Epithelial cell of esophagus (primary cell): ENCODE data around the gene APP.
A peak's percentile ranks its signal among the peaks of the same experiment; 100 is the strongest.

ENCODE experiments used
- DNase-seq: peaks from one replicate; pipeline ENCODE4 v3.0.0; 2010; ENCODE audit warnings: low read depth
- H3K4me3 ChIP-seq: 2 replicates; pipeline ENCODE4 v1.5.1; 2011; ENCODE audit warnings: mild to moderate bottlenecking, low read length, control low read depth
- TF ChIP-seq, protein P1 (sequence below): IDR thresholded peaks from 2 replicates; pipeline ENCODE4 v1.5.1; 2011; ENCODE audit warnings: low read depth, mild to moderate bottlenecking, low read length, control low read depth, inconsistent platforms; ENCODE audit not compliant: insufficient read depth; ENCODE audit errors: missing control alignments

APP gene

GRCh38 chr21:26106562-26106961 is 64.0 kb downstream of the APP start:
- no peak overlapping the region for H3K4me3 ChIP-seq
- DNase-seq: no peak
- TF ChIP-seq, protein P1, sequence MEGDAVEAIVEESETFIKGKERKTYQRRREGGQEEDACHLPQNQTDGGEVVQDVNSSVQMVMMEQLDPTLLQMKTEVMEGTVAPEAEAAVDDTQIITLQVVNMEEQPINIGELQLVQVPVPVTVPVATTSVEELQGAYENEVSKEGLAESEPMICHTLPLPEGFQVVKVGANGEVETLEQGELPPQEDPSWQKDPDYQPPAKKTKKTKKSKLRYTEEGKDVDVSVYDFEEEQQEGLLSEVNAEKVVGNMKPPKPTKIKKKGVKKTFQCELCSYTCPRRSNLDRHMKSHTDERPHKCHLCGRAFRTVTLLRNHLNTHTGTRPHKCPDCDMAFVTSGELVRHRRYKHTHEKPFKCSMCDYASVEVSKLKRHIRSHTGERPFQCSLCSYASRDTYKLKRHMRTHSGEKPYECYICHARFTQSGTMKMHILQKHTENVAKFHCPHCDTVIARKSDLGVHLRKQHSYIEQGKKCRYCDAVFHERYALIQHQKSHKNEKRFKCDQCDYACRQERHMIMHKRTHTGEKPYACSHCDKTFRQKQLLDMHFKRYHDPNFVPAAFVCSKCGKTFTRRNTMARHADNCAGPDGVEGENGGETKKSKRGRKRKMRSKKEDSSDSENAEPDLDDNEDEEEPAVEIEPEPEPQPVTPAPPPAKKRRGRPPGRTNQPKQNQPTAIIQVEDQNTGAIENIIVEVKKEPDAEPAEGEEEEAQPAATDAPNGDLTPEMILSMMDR: no peak

- H3K4me3 ChIP-seq: no peak overlapping the region
Measured at GRCh38 chr21:26105819-26106218, 64.8 kb downstream of the APP start.

DNA sequence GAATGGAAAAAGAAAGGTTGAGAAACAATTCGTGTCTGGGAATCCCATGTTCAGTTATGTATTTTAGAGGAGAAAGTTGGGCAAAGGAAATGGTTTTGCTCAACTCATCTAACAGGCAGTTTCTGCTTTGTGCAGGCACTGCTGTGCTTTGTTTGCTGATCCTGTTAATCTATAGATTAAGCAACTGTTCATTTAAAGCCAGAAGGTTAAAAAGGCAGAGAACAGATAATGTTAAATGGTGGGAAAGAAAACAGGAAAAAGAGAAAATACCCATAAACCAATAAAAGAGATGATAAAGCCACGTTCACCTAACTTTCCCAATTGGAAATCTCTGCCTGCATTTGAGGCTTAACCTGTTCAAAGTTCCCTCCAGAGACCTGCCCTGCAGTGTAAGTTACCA is 70.0 kb downstream of the APP start:
- no peak overlapping the region for H3K4me3 ChIP-seq
- TF ChIP-seq, protein P1: no peak
- DNase-seq: no peak

More at GRCh38 chr21:26105819-26106218, 64.8 kb downstream of the APP start:
- no peak for DNase-seq
- TF ChIP-seq, protein P1: no peak

DNA sequence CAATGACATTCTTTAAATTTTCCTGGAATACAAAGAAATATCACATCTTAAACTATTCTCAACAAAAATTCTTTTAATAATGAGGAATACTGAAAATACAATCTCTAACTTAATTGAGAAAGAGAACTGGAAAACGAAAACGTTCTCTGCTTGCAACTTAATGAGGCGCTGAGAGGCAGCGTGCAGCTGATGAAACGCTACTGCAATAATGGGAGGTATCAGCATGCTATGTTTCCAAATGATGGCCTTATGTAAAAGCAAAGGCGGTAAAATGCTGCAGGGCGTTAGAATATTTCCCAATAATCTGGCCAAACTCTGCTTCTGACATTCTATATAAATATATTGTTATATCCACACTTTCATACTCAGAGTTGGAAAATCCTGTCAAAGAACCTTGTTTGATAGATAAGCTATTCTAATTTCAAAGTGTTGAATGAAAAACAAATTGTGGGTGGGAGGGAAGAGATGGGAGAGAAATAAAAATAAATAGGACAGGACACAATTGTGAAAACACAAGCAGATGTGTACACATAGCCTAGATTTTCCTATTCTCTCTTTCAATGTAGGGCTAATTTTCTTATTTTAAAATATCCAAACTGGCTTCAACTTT is 70.9 kb downstream of the APP start:
- DNase-seq: peak; percentile 78
- TF ChIP-seq, protein P1: no peak
- H3K4me3 ChIP-seq: no peak overlapping the region

- H3K4me3 ChIP-seq: no peak overlapping the region
- peak; percentile 92 for DNase-seq
- TF ChIP-seq, protein P1: no peak
Measured at GRCh38 chr21:26098772-26099397, 71.7 kb downstream of the APP start.

GRCh38 chr21:26097475-26097874 is 73.1 kb downstream of the APP start:
- TF ChIP-seq, protein P1: no peak
- H3K4me3 ChIP-seq: no peak overlapping the region
- DNase-seq: no peak
